ENCODE results near the gene MAP1B.

MAP1B gene

GRCh38 chr5:72134226-72134899 lies 27.1 kb downstream of the MAP1B start:
- no peak for DNase-seq

- no peak for DNase-seq
Observed at GRCh38 chr5:72137826-72138409, 30.6 kb downstream of the MAP1B start.

- DNase-seq: no peak
Observed at GRCh38 chr5:72138943-72139521, 31.8 kb downstream of the MAP1B start.

- no peak for DNase-seq
Observed at GRCh38 chr5:72140711-72141110, 33.4 kb downstream of the MAP1B start.

GRCh38 chr5:72141440-72142355 lies 34.4 kb downstream of the MAP1B start:
- no peak for DNase-seq

- DNase-seq: no peak
Observed at GRCh38 chr5:72144762-72145161, 37.5 kb downstream of the MAP1B start.

GRCh38 chr5:72145348-72145747 lies 38.1 kb downstream of the MAP1B start:
- DNase-seq: no peak

GRCh38 chr5:72146056-72146455 lies 38.8 kb downstream of the MAP1B start:
- DNase-seq: no peak

GRCh38 chr5:72147569-72147968 lies 40.3 kb downstream of the MAP1B start:
- no peak for DNase-seq

GRCh38 chr5:72149742-72150141 lies 42.5 kb downstream of the MAP1B start:
- DNase-seq: no peak

- DNase-seq: no peak
Observed at GRCh38 chr5:72151169-72151568, 43.9 kb downstream of the MAP1B start.

- no peak for DNase-seq
Observed at GRCh38 chr5:72151646-72152045, 44.4 kb downstream of the MAP1B start.

- no peak for DNase-seq
Observed at GRCh38 chr5:72152545-72152944, 45.3 kb downstream of the MAP1B start.

GRCh38 chr5:72153551-72153950 lies 46.3 kb downstream of the MAP1B start:
- no peak for DNase-seq

GRCh38 chr5:72154076-72154756 lies 46.9 kb downstream of the MAP1B start:
- peak; percentile 19 for DNase-seq

GRCh38 chr5:72156946-72157624 lies 49.8 kb downstream of the MAP1B start:
- no peak for DNase-seq

- DNase-seq: no peak
Observed at GRCh38 chr5:72157625-72157962, 50.3 kb downstream of the MAP1B start.

- no peak for DNase-seq
Observed at GRCh38 chr5:72159501-72159911, 52.2 kb downstream of the MAP1B start.

GRCh38 chr5:72160329-72160728 lies 53.1 kb downstream of the MAP1B start:
- DNase-seq: no peak

GRCh38 chr5:72160959-72161358 lies 53.7 kb downstream of the MAP1B start:
- no peak for DNase-seq

- no peak for DNase-seq
Observed at GRCh38 chr5:72161951-72162350, 54.7 kb downstream of the MAP1B start.

GRCh38 chr5:72163349-72163983 lies 56.2 kb downstream of the MAP1B start:
- DNase-seq: no peak
